ENCODE data around the gene CACNA1I. TPM values are rescaled to one million over a fixed set of nuclear protein-coding genes. Genes with fewer than 3 reads are reported as not detected.

Gene CACNA1I
- total and polyA plus RNA-seq, 5 donors from 2014 or later = 0.06 to 10.6 (median 0.32) TPM

DNA sequence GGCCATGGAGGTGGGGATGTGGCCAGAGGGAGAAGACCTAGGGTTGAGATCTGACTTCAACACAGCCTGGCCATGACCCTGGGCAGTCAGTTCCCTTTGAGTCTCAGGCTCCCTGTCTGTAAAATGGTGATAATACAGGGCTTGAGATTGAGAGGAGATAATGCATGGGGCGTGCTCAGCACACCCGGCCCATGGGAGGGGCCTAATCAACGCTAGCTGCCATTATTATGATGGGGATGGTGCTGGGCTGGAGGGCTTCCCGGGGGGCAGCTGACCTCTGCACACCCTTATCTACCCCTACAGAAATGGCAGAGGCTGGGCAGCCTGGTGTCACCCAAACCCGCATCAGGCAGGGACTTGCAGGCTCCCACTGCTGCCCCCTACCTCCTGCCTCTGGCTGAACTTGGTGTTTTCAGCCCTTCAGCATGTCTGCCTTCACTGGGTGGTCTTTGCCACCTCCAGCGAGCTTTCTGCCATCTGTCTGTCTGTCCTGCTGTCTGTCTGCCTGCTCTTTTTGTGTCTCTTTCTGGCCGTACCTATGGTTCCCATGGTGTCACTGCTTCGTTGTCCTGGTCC is 84.5 kb downstream of the CACNA1I start:
- H3K36me3 Mint-ChIP-seq = peaks cover 8% of the 10 kb centered on the region
- Histone ChIP-seq H3K27ac (ENCODE audit: insufficient read depth, low read length, poor library complexity, severe bottlenecking) (no peak overlapping the region), H3K27me3 (ENCODE audit: control insufficient read depth, insufficient read depth, low read length) (no peaks in the 10 kb centered on the region), H3K4me3 (ENCODE audit: low read depth, low read length) (no peak overlapping the region), H3K4me1 (ENCODE audit: control insufficient read depth, insufficient read depth, low read length, poor library complexity, severe bottlenecking) (peaks cover 25% of the 10 kb centered on the region), H3K36me3 (ENCODE audit: control insufficient read depth, insufficient read depth, low read length) (no peaks in the 10 kb centered on the region), H3K9me3 (ENCODE audit: control insufficient read depth in 2 of 2, low read length in 2 of 2) (no peaks in the 10 kb centered on the region)
- peaks cover 0 to 42% (median 16%) of the 10 kb centered on the region in 4 donors for H3K4me1 Mint-ChIP-seq
- ATAC-seq (ENCODE audit: low read depth in 2 of 2) (no peak), DNase-seq (no peak)
- peak overlapping the region in 2 of 3 donors; percentile 43 to 48 for H3K27ac Mint-ChIP-seq
- H3K9me3 Mint-ChIP-seq = no peaks in the 10 kb centered on the region
- H3K4me3 Mint-ChIP-seq = no peak overlapping the region
- peaks cover 5% of the 10 kb centered on the region for H3K27me3 Mint-ChIP-seq

DNA sequence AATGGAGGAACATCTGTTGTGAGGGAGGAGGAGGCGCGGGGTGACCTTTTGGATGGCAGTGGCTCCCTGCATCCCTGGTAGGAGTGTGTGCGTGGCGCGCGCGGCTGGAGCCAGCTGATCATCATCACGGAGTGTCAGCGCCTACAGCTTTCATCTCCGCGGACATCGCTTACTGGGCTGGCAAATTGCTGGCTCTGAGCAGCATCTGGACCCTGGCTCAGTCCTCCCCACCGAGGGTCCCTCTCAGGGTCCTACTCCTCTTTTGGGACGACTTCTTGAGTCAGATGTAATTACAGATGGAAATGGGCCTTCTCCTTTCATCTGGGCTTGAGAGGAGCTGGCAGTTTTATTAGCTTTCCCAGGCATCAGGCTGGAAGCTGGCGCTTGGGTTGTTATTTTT is 85.3 kb downstream of the CACNA1I start:
- H3K27ac ChIP-seq (ENCODE audit: insufficient read depth, low read length, poor library complexity, severe bottlenecking) = no peak overlapping the region
- Mint-ChIP-seq H3K27me3 (peaks cover 5% of the 10 kb centered on the region), H3K27ac (peak overlapping the region in 2 of 3 donors; percentile 43 to 48), H3K4me1 (peaks cover 0 to 49% (median 17%) of the 10 kb centered on the region in 4 donors), H3K9me3 (no peaks in the 10 kb centered on the region), H3K36me3 (peaks cover 8% of the 10 kb centered on the region), H3K4me3 (no peak overlapping the region)
- H3K4me3 ChIP-seq (ENCODE audit: low read depth, low read length) = no peak overlapping the region
- ATAC-seq (ENCODE audit: low read depth in 2 of 2) (no peak), DNase-seq (no peak)
- no peaks in the 10 kb centered on the region for H3K9me3 ChIP-seq (ENCODE audit: control insufficient read depth in 2 of 2, low read length in 2 of 2)
- no peaks in the 10 kb centered on the region for H3K36me3 ChIP-seq (ENCODE audit: control insufficient read depth, insufficient read depth, low read length)
- peaks cover 25% of the 10 kb centered on the region for H3K4me1 ChIP-seq (ENCODE audit: control insufficient read depth, insufficient read depth, low read length, poor library complexity, severe bottlenecking)
- H3K27me3 ChIP-seq (ENCODE audit: control insufficient read depth, insufficient read depth, low read length) = no peaks in the 10 kb centered on the region

GRCh38 chr22:39656495-39657490 is 86.2 kb downstream of the CACNA1I start:
- Histone ChIP-seq H3K4me3 (ENCODE audit: low read depth, low read length) (no peak overlapping the region), H3K4me1 (ENCODE audit: control insufficient read depth, insufficient read depth, low read length, poor library complexity, severe bottlenecking) (peaks cover 28% of the 10 kb centered on the region), H3K27ac (ENCODE audit: insufficient read depth, low read length, poor library complexity, severe bottlenecking) (no peak overlapping the region)

GRCh38 chr22:39658367-39658766 is 87.8 kb downstream of the CACNA1I start:
- Histone ChIP-seq H3K36me3 (ENCODE audit: control insufficient read depth, insufficient read depth, low read length) (no peaks in the 10 kb centered on the region), H3K4me3 (ENCODE audit: low read depth, low read length) (peak overlapping the region; percentile 66), H3K27ac (ENCODE audit: insufficient read depth, low read length, poor library complexity, severe bottlenecking) (no peak overlapping the region), H3K9me3 (ENCODE audit: control insufficient read depth in 2 of 2, low read length in 2 of 2) (no peaks in the 10 kb centered on the region), H3K27me3 (ENCODE audit: control insufficient read depth, insufficient read depth, low read length) (no peaks in the 10 kb centered on the region), H3K4me1 (ENCODE audit: control insufficient read depth, insufficient read depth, low read length, poor library complexity, severe bottlenecking) (peaks cover 38% of the 10 kb centered on the region)
- DNase-seq = peak in 2 of 3 donors; percentile 64 to 74
- Mint-ChIP-seq H3K4me3 (peak overlapping the region; percentile 58 to 88 (median 72)), H3K4me1 (peaks cover 0 to 67% (median 24%) of the 10 kb centered on the region in 4 donors), H3K27me3 (peaks cover 10% of the 10 kb centered on the region), H3K36me3 (peaks cover 8% of the 10 kb centered on the region), H3K9me3 (peaks cover 0 to 2% (median 0%) of the 10 kb centered on the region in 7 donors), H3K27ac (peak overlapping the region; percentile 50 to 93 (median 93))
- peak; percentile 48 to 54 for ATAC-seq (ENCODE audit: low read depth in 2 of 2)

More at GRCh38 chr22:39656495-39657490, 86.2 kb downstream of the CACNA1I start:
- Mint-ChIP-seq H3K36me3 (peaks cover 8% of the 10 kb centered on the region), H3K27me3 (peaks cover 5% of the 10 kb centered on the region), H3K4me1 (peaks cover 0 to 57% (median 19%) of the 10 kb centered on the region in 4 donors), H3K4me3 (peak overlapping the region in 2 of 4 donors; percentile 24 to 54), H3K27ac (peak overlapping the region in 2 of 3 donors; percentile 87 to 93), H3K9me3 (peaks cover 0 to 2% (median 0%) of the 10 kb centered on the region in 7 donors)
- ATAC-seq (ENCODE audit: low read depth in 2 of 2) (no peak), DNase-seq (no peak)
- Histone ChIP-seq H3K9me3 (ENCODE audit: control insufficient read depth in 2 of 2, low read length in 2 of 2) (no peaks in the 10 kb centered on the region), H3K36me3 (ENCODE audit: control insufficient read depth, insufficient read depth, low read length) (no peaks in the 10 kb centered on the region), H3K27me3 (ENCODE audit: control insufficient read depth, insufficient read depth, low read length) (no peaks in the 10 kb centered on the region)

GRCh38 chr22:39658806-39659463 is 88.4 kb downstream of the CACNA1I start:
- peak overlapping the region; percentile 58 to 88 (median 72) for H3K4me3 Mint-ChIP-seq
- H3K9me3 Mint-ChIP-seq = peaks cover 0 to 2% (median 0%) of the 10 kb centered on the region in 7 donors
- H3K27me3 ChIP-seq (ENCODE audit: control insufficient read depth, insufficient read depth, low read length) = no peaks in the 10 kb centered on the region
- DNase-seq (no peak), ATAC-seq (ENCODE audit: low read depth in 2 of 2) (no peak)
- peaks cover 10% of the 10 kb centered on the region for H3K27me3 Mint-ChIP-seq
- peaks cover 0 to 73% (median 25%) of the 10 kb centered on the region in 4 donors for H3K4me1 Mint-ChIP-seq
- peak overlapping the region; percentile 66 for H3K4me3 ChIP-seq (ENCODE audit: low read depth, low read length)
- peaks cover 8% of the 10 kb centered on the region for H3K36me3 Mint-ChIP-seq
- no peak overlapping the region for H3K27ac ChIP-seq (ENCODE audit: insufficient read depth, low read length, poor library complexity, severe bottlenecking)
- H3K9me3 ChIP-seq (ENCODE audit: control insufficient read depth in 2 of 2, low read length in 2 of 2) = no peaks in the 10 kb centered on the region
- H3K4me1 ChIP-seq (ENCODE audit: control insufficient read depth, insufficient read depth, low read length, poor library complexity, severe bottlenecking) = peaks cover 41% of the 10 kb centered on the region
- H3K36me3 ChIP-seq (ENCODE audit: control insufficient read depth, insufficient read depth, low read length) = no peaks in the 10 kb centered on the region
- H3K27ac Mint-ChIP-seq = peak overlapping the region; percentile 50 to 93 (median 93)

GRCh38 chr22:39661501-39661841 is 90.9 kb downstream of the CACNA1I start:
- H3K27ac Mint-ChIP-seq = peak overlapping the region in 2 of 3 donors; percentile 29 to 85

More at GRCh38 chr22:39661501-39661841, 90.9 kb downstream of the CACNA1I start:
- H3K4me1 ChIP-seq (ENCODE audit: control insufficient read depth, insufficient read depth, low read length, poor library complexity, severe bottlenecking) = peaks cover 46% of the 10 kb centered on the region
- Mint-ChIP-seq H3K36me3 (peaks cover 16% of the 10 kb centered on the region), H3K4me1 (peaks cover 0 to 72% (median 23%) of the 10 kb centered on the region in 4 donors), H3K9me3 (peaks cover 0 to 2% (median 0%) of the 10 kb centered on the region in 7 donors), H3K4me3 (peak overlapping the region; percentile 66 to 89 (median 80)), H3K27me3 (peaks cover 5% of the 10 kb centered on the region)
- ATAC-seq (ENCODE audit: low read depth in 2 of 2) (no peak), DNase-seq (no peak)
- H3K27ac ChIP-seq (ENCODE audit: insufficient read depth, low read length, poor library complexity, severe bottlenecking) = peak overlapping the region; percentile 51
- no peaks in the 10 kb centered on the region for H3K27me3 ChIP-seq (ENCODE audit: control insufficient read depth, insufficient read depth, low read length)
- no peaks in the 10 kb centered on the region for H3K9me3 ChIP-seq (ENCODE audit: control insufficient read depth in 2 of 2, low read length in 2 of 2)
- no peaks in the 10 kb centered on the region for H3K36me3 ChIP-seq (ENCODE audit: control insufficient read depth, insufficient read depth, low read length)
- peak overlapping the region; percentile 32 for H3K4me3 ChIP-seq (ENCODE audit: low read depth, low read length)

Data from CD4-positive, CD25-positive, alpha-beta regulatory T cell (primary cell).